Vagina (tissue), 2 donors: ENCODE results near the gene CCNL1.

Experiments
- POLR2A ChIP-seq, 2 donors: fragments of 450-650 bp; IDR thresholded peaks; one replicate each; pipeline ENCODE4 v1.6.1; 2017; ENCODE audit warnings: antibody characterized with exemption in 2 of 2, mild to moderate bottlenecking in 2 of 2, moderate library complexity in 2 of 2
- POLR2AphosphoS5 ChIP-seq, 2 donors: sonication (generic); formaldehyde crosslinking; IDR thresholded peaks; one replicate each; pipeline ENCODE4 v1.9.0; 2017; ENCODE audit warnings: antibody characterized with exemption in 2 of 2, mild to moderate bottlenecking in 2 of 2, low read depth in 1 of 2; ENCODE audit not compliant: insufficient read depth in 1 of 2
- TF ChIP-seq, protein P1 (sequence below), 3 experiments: fragments of 450-650 bp in 2 of 3; fragments of 200-600 bp in 1 of 3; sonication (generic) in 1 of 3; IDR thresholded peaks; one replicate each; pipeline ENCODE4 v1.5.1; 2017 to 2019; ENCODE audit warnings: antibody characterized with exemption in 3 of 3, mild to moderate bottlenecking in 2 of 3, moderate library complexity in 2 of 3

DNA sequence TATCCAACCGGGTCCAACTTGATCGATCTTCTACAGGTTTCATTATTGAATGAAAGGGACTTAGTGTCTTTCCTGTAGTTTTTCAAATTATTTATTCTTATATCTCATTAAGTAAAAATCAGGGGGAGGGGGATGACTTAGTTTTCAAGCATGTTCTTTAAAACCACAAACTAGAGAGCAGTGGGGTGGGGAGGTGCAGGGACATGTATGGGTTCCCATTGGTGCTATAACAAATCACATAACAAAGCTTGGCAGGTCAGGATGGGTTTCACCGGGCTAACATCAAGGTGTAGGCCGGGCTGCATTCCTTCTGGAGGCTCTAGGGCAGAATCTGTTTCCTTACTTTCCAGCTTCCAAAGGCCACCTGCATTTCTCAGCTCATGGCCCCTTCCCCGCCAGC is 32.7 kb downstream of the CCNL1 start:
- TF ChIP-seq, protein P1, sequence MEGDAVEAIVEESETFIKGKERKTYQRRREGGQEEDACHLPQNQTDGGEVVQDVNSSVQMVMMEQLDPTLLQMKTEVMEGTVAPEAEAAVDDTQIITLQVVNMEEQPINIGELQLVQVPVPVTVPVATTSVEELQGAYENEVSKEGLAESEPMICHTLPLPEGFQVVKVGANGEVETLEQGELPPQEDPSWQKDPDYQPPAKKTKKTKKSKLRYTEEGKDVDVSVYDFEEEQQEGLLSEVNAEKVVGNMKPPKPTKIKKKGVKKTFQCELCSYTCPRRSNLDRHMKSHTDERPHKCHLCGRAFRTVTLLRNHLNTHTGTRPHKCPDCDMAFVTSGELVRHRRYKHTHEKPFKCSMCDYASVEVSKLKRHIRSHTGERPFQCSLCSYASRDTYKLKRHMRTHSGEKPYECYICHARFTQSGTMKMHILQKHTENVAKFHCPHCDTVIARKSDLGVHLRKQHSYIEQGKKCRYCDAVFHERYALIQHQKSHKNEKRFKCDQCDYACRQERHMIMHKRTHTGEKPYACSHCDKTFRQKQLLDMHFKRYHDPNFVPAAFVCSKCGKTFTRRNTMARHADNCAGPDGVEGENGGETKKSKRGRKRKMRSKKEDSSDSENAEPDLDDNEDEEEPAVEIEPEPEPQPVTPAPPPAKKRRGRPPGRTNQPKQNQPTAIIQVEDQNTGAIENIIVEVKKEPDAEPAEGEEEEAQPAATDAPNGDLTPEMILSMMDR (IDR thresholded peaks at IDR 0.05) = no peak
- TF ChIP-seq POLR2AphosphoS5 (IDR thresholded peaks at IDR 0.05; ENCODE audit: insufficient read depth in 1 of 2, low read depth in 1 of 2) (no peak), POLR2A (IDR thresholded peaks at IDR 0.05) (no peak)
